ENCODE data around the gene DARS1.

Gene DARS1

GRCh38 chr2:136013955-136014354 lies 28.5 kb upstream of the DARS1 start:
- TF ChIP-seq FOXP2 (optimal IDR thresholded peaks at IDR 0.05; ENCODE audit: borderline replicate concordance, extremely low read depth, extremely low read length, insufficient read depth) (no peak), POLR2AphosphoS5 (IDR thresholded peaks at IDR 0.05; ENCODE audit: low read depth, low read length) (no peak)

- no peak for TF ChIP-seq POLR2AphosphoS5 (IDR thresholded peaks at IDR 0.05; ENCODE audit: low read depth, low read length)
- no peak for TF ChIP-seq FOXP2 (optimal IDR thresholded peaks at IDR 0.05; ENCODE audit: borderline replicate concordance, extremely low read depth, extremely low read length, insufficient read depth)
- no peak for TF ChIP-seq TAF1 (IDR thresholded peaks at IDR 0.05; ENCODE audit: borderline replicate concordance, insufficient read depth, low read length)
- TF ChIP-seq SIN3A (IDR thresholded peaks at IDR 0.05; ENCODE audit: borderline replicate concordance, insufficient read depth, low read length) = no peak
- TF ChIP-seq REST (IDR thresholded peaks at IDR 0.05; ENCODE audit: insufficient read depth in 1 of 2, low read depth in 2 of 2, low read length in 2 of 2) = no peak
These were observed 27.8 kb upstream of the DARS1 start for GRCh38 chr2:136013136-136013685.

GRCh38 chr2:136012315-136012714 lies 26.9 kb upstream of the DARS1 start:
- TF ChIP-seq REST (IDR thresholded peaks at IDR 0.05; ENCODE audit: insufficient read depth in 1 of 2, low read depth in 2 of 2, low read length in 2 of 2) (no peak), FOXP2 (optimal IDR thresholded peaks at IDR 0.05; ENCODE audit: borderline replicate concordance, extremely low read depth, extremely low read length, insufficient read depth) (no peak), POLR2AphosphoS5 (IDR thresholded peaks at IDR 0.05; ENCODE audit: low read depth, low read length) (no peak), SIN3A (IDR thresholded peaks at IDR 0.05; ENCODE audit: borderline replicate concordance, insufficient read depth, low read length) (no peak), TAF1 (IDR thresholded peaks at IDR 0.05; ENCODE audit: borderline replicate concordance, insufficient read depth, low read length) (no peak)

GRCh38 chr2:136010126-136010525 lies 24.7 kb upstream of the DARS1 start:
- TF ChIP-seq SIN3A (IDR thresholded peaks at IDR 0.05; ENCODE audit: borderline replicate concordance, insufficient read depth, low read length) (no peak), TAF1 (IDR thresholded peaks at IDR 0.05; ENCODE audit: borderline replicate concordance, insufficient read depth, low read length) (no peak), POLR2AphosphoS5 (IDR thresholded peaks at IDR 0.05; ENCODE audit: low read depth, low read length) (no peak), FOXP2 (optimal IDR thresholded peaks at IDR 0.05; ENCODE audit: borderline replicate concordance, extremely low read depth, extremely low read length, insufficient read depth) (no peak), REST (IDR thresholded peaks at IDR 0.05; ENCODE audit: insufficient read depth in 1 of 2, low read depth in 2 of 2, low read length in 2 of 2) (no peak)

- TF ChIP-seq POLR2AphosphoS5 (IDR thresholded peaks at IDR 0.05; ENCODE audit: low read depth, low read length) = no peak
- no peak for TF ChIP-seq SIN3A (IDR thresholded peaks at IDR 0.05; ENCODE audit: borderline replicate concordance, insufficient read depth, low read length)
- TF ChIP-seq REST (IDR thresholded peaks at IDR 0.05; ENCODE audit: insufficient read depth in 1 of 2, low read depth in 2 of 2, low read length in 2 of 2) = no peak
These were observed 22.9 kb upstream of the DARS1 start for GRCh38 chr2:136008205-136008865.
